RWPE2 (cell line): ENCODE data around the gene SPATS2.
"Not testable (repeated sequence)": the region's sequence is repeated elsewhere in the genome, so short reads cannot be mapped to it uniquely, and the experiment has no call there.

Experiments used
- ATAC-seq: fragments of 200-7000 bp; cut with Tn5 transposase; 3 replicates; pipeline ENCODE4 v1.9.1; 2021; ENCODE audit warnings: low read depth
- DNase-seq: peaks from one replicate; pipeline ENCODE4 v3.0.0-alpha.2; 2020; ENCODE audit warnings: low spot score
- H3K27ac ChIP-seq: fragments of 450-650 bp; 2 replicates; pipeline ENCODE4 v1.5.1; 2017; ENCODE audit warnings: mild to moderate bottlenecking; ENCODE audit not compliant: poor library complexity, severe bottlenecking
- H3K27me3 ChIP-seq: fragments of 250-450 bp; sonication (Bioruptor Pico); 2 replicates; pipeline ENCODE4 v1.5.1; 2021; ENCODE audit warnings: mild to moderate bottlenecking, moderate library complexity; ENCODE audit not compliant: insufficient read depth, poor library complexity, severe bottlenecking
- H3K36me3 ChIP-seq: fragments of 250-450 bp; sonication (Bioruptor Pico); 2 replicates; pipeline ENCODE4 v1.5.1; 2020; ENCODE audit warnings: low read depth, mild to moderate bottlenecking, moderate library complexity
- H3K4me1 ChIP-seq: fragments of 250-450 bp; sonication (Bioruptor Pico); 2 replicates; pipeline ENCODE4 v1.5.1; 2021; ENCODE audit warnings: mild to moderate bottlenecking, moderate library complexity; ENCODE audit not compliant: insufficient read depth, poor library complexity, severe bottlenecking
- H3K4me3 ChIP-seq: fragments of 250-450 bp; sonication (Bioruptor Pico); 2 replicates; pipeline ENCODE4 v1.5.1; 2021; ENCODE audit warnings: mild to moderate bottlenecking, moderate library complexity; ENCODE audit not compliant: severe bottlenecking
- H3K9me3 ChIP-seq: fragments of 250-450 bp; sonication (Bioruptor Pico); 2 replicates; pipeline ENCODE4 v1.5.1; 2021; ENCODE audit warnings: mild to moderate bottlenecking, moderate library complexity; ENCODE audit not compliant: severe bottlenecking
- CTCF ChIP-seq: fragments of 450-650 bp; IDR thresholded peaks from one replicate; pipeline ENCODE4 v1.5.1; 2017; ENCODE audit warnings: mild to moderate bottlenecking, moderate library complexity; ENCODE audit not compliant: poor library complexity, severe bottlenecking

The SPATS2 gene

GRCh38 chr12:49332891-49333371, 34.3 kb upstream of the SPATS2 start:
- Histone ChIP-seq H3K27ac (no peak overlapping the region), H3K4me1 (no peaks in the 10 kb centered on the region), H3K4me3 (no peak overlapping the region), H3K36me3 (peaks cover 20% of the 10 kb centered on the region), H3K9me3 (no peaks in the 10 kb centered on the region), H3K27me3 (peaks cover 7% of the 10 kb centered on the region)
- no peak for TF ChIP-seq CTCF
- ATAC-seq: no peak
- DNase-seq: peak; percentile 49

GRCh38 chr12:49333778-49334177, 33.5 kb upstream of the SPATS2 start:
- ATAC-seq: not testable (repeated sequence)

DNA sequence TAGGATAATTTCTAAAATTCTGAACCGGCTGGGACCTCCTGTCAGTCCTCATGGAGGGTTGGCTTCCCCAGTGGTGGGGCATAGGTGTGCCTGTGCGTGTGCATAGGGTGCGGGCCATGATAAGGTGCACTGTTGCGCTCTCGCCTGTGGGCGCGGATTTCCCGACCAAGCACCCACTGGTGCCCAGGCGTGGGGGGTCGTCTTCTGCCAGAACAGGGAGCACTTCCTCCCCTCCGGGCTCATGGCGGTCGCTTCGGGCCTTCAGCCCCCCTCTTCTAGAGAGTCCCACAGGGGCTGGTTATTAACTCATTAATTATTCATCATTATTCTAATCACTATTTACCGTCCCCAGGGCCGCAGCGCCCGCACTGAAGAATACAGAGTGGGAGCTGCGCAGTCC, 33.0 kb upstream of the SPATS2 start:
- DNase-seq (peak; percentile 57), ATAC-seq (no peak)
- peaks cover 16% of the 10 kb centered on the region for H3K36me3 ChIP-seq
- H3K27me3 ChIP-seq: peaks cover 7% of the 10 kb centered on the region
- no peak for TF ChIP-seq CTCF
- H3K9me3 ChIP-seq: no peaks in the 10 kb centered on the region
- H3K27ac ChIP-seq: no peak overlapping the region
- no peak overlapping the region for H3K4me3 ChIP-seq
- H3K4me1 ChIP-seq: no peaks in the 10 kb centered on the region

More at GRCh38 chr12:49333778-49334177, 33.5 kb upstream of the SPATS2 start:
- peak; percentile 19 for DNase-seq
- H3K4me1 ChIP-seq, H3K27me3 ChIP-seq, H3K9me3 ChIP-seq, H3K4me3 ChIP-seq, H3K27ac ChIP-seq: not testable (repeated sequence)
- H3K36me3 ChIP-seq: peaks cover 20% of the 10 kb centered on the region

GRCh38 chr12:49334681-49335080, 32.6 kb upstream of the SPATS2 start:
- no peaks in the 10 kb centered on the region for H3K9me3 ChIP-seq
- H3K27me3 ChIP-seq: peaks cover 7% of the 10 kb centered on the region
- no peak for ATAC-seq
- no peak for TF ChIP-seq CTCF
- DNase-seq: no peak
- no peaks in the 10 kb centered on the region for H3K4me1 ChIP-seq
- H3K36me3 ChIP-seq: peaks cover 11% of the 10 kb centered on the region
- H3K27ac ChIP-seq: no peak overlapping the region
- H3K4me3 ChIP-seq: no peak overlapping the region

GRCh38 chr12:49335118-49335954, 31.9 kb upstream of the SPATS2 start:
- TF ChIP-seq CTCF: no peak

More at GRCh38 chr12:49335118-49335954, 31.9 kb upstream of the SPATS2 start:
- no peak for ATAC-seq
- peak; percentile 32 for DNase-seq
- Histone ChIP-seq H3K4me3 (no peak overlapping the region), H3K9me3 (no peaks in the 10 kb centered on the region), H3K36me3 (peaks cover 7% of the 10 kb centered on the region), H3K27me3 (peaks cover 7% of the 10 kb centered on the region), H3K4me1 (no peaks in the 10 kb centered on the region), H3K27ac (no peak overlapping the region)
